Esophagus squamous epithelium (tissue), 5 donors: Measurements from ENCODE around the gene NLGN1. TPM values are rescaled to one million over a fixed set of nuclear protein-coding genes. Genes with fewer than 3 reads are reported as not detected.

ENCODE experiments used
- DNase-seq: peaks from one replicate; lab custom pipeline; 2025; lab: John Stamatoyannopoulos, UW
- H3K27ac ChIP-seq, 4 donors: fragments of 200-600 bp; sonication (generic); one replicate each; pipeline ENCODE4 v1.5.1; 2016 to 2019; ENCODE audit warnings: mild to moderate bottlenecking in 1 of 4
- H3K27me3 ChIP-seq, 4 donors: fragments of 200-600 bp; sonication (generic); 1 replicate in 3 of 4; 2 replicates in 1 of 4; pipeline versions ENCODE4 v1.5.1 to v1.6.0; 2017 to 2021; ENCODE audit warnings: antibody characterized with exemption in 1 of 4
- H3K36me3 ChIP-seq, 3 donors: fragments of 200-600 bp; sonication (generic); one replicate each; pipeline ENCODE4 v1.5.1; 2016 to 2019
- H3K4me1 ChIP-seq, 3 donors: fragments of 200-600 bp; sonication (generic); one replicate each; pipeline ENCODE4 v1.5.1; 2017 to 2019
- H3K4me3 ChIP-seq, 4 donors: fragments of 200-600 bp; sonication (generic); 1 replicate in 3 of 4; 2 replicates in 1 of 4; pipeline ENCODE4 v1.5.1; 2016 to 2019; ENCODE audit warnings: mild to moderate bottlenecking in 2 of 4, moderate library complexity in 1 of 4
- H3K9me3 ChIP-seq, 3 donors: fragments of 200-600 bp; sonication (generic); one replicate each; pipeline ENCODE4 v1.5.1; 2016 to 2019
- CTCF ChIP-seq, 6 experiments: fragments of 450-650 bp in 4 of 6; fragments of 200-600 bp in 2 of 6; sonication (generic) in 2 of 6; IDR thresholded peaks; one replicate each; pipeline ENCODE4 v1.5.1; 2016 to 2019; ENCODE audit warnings: antibody characterized with exemption in 6 of 6, mild to moderate bottlenecking in 4 of 6, moderate library complexity in 4 of 6
- POLR2A ChIP-seq, 4 donors: fragments of 450-650 bp; IDR thresholded peaks; one replicate each; pipeline ENCODE4 v1.6.1; 2017; ENCODE audit warnings: antibody characterized with exemption in 4 of 4, mild to moderate bottlenecking in 4 of 4, moderate library complexity in 3 of 4
- WGBS, 2 donors: methylation state at CpG; one replicate each; pipeline ENCODE4 v1.1.5; 2018; 5-methylcytosine and 5-hydroxymethylcytosine counted together
- intact Hi-C: fragments of 100-400 bp; cut with DNase I; formaldehyde crosslinking; loops from one replicate; pipeline ENCODE4 v1.15.0; 2022
- total RNA-seq, 4 donors: library from RNA; depleted of rRNA; stranded (reverse); fragments of >200 nt; gene quantifications; one replicate each; pipeline ENCODE4 v1.1.0, GENCODE V29; 2016
- donor health status: DM: yes; HTN: yes; CAD: no.

The NLGN1 gene
- total RNA-seq, 4 donors from 2014 or later: 0.34 to 12.6 (median 2.9) TPM

GRCh38 chr3:173583496-173583895, 186.0 kb downstream of the NLGN1 start:
- Histone ChIP-seq H3K27me3 (peaks cover 0 to 17% (median 2%) of the 10 kb centered on the region in 4 donors), H3K4me1 (peaks cover 0 to 13% (median 7%) of the 10 kb centered on the region in 3 donors), H3K4me3 (no peak overlapping the region), H3K27ac (no peak overlapping the region), H3K36me3 (no peaks in the 10 kb centered on the region), H3K9me3 (no peaks in the 10 kb centered on the region)
- no peak for DNase-seq
- intact Hi-C loops: no loop called here
- no peak for TF ChIP-seq POLR2A (IDR thresholded peaks at IDR 0.05)
- no peak for TF ChIP-seq CTCF (IDR thresholded peaks at IDR 0.05)
- 91 to 93% methylated on average over 2 of the region's 2 CpGs for WGBS, 2 donors

GRCh38 chr3:173584093-173584837, 186.7 kb downstream of the NLGN1 start:
- intact Hi-C loops: no loop called here
- DNase-seq: no peak
- no peak overlapping the region for H3K27ac ChIP-seq
- TF ChIP-seq CTCF (IDR thresholded peaks at IDR 0.05) (peak in 4 of 6 experiments; percentile 17 to 42 (median 36)), POLR2A (IDR thresholded peaks at IDR 0.05) (no peak)
- WGBS, 2 donors: 9 to 11% methylated on average over 16 of the region's 16 CpGs
- H3K27me3 ChIP-seq: peaks cover 0 to 17% (median 2%) of the 10 kb centered on the region in 4 donors
- H3K36me3 ChIP-seq: no peaks in the 10 kb centered on the region
- H3K4me3 ChIP-seq: peak overlapping the region in 3 of 4 donors; percentile 34 to 62 (median 37)
- no peaks in the 10 kb centered on the region for H3K9me3 ChIP-seq
- peaks cover 0 to 13% (median 7%) of the 10 kb centered on the region in 3 donors for H3K4me1 ChIP-seq

DNA sequence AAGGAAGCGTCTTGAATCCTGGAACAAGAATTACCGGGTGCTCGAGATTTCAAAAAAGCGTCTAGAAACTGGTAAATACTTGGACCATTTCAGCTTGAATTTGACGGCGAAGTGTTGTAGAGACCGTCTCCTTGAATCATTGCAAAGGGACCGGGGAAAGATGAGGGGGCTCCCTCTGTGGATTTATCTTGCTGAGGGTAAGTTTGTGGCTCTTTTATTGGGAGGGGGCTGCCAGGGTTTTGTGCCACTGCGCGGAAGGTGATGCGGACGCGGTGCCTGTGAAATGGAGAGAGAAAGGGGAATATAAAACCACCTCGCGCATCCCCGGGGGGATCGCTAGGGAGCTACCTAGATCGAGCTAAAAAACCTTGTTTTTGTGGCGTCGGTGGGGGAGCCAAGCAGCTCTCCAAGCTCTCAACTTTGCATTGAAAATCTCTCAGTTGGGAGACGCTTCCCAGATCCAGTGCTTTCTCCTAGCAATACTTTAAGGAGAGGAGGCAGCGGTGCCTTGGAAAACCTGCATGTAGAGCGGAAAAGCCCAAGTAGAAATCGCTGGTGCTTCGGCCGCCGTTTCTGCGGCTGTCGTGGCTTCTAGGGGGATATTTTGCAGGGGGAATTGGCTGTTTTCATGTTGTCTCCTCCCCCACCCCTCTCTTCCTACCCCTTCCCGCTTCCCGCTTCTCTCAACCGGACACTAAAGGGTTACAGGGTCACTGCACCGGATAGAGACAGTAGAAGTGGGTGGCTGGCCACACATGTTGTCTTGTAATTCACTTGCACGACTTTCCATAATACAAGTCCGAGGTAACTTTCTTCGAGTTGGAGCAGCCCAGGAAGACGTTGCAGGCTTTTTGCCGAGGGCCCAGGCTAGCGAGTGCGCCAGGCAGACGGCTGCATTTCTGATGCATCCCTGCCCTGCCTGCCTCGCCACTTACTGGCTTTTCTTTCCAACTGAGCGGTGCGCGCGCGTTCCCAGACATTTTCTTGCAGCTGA, 187.6 kb downstream of the NLGN1 start:
- H3K27me3 ChIP-seq: peaks cover 0 to 17% (median 2%) of the 10 kb centered on the region in 4 donors
- no peak overlapping the region for H3K27ac ChIP-seq
- WGBS, 2 donors: 9 to 12% methylated on average over 39 to 47 of the region's 47 CpGs
- DNase-seq: no peak
- no peaks in the 10 kb centered on the region for H3K9me3 ChIP-seq
- TF ChIP-seq POLR2A (IDR thresholded peaks at IDR 0.05) (no peak), CTCF (IDR thresholded peaks at IDR 0.05) (no peak)
- peak overlapping the region; percentile 4 to 62 (median 36) for H3K4me3 ChIP-seq
- H3K36me3 ChIP-seq: no peaks in the 10 kb centered on the region
- peaks cover 0 to 13% (median 7%) of the 10 kb centered on the region in 3 donors for H3K4me1 ChIP-seq
- intact Hi-C loops: no loop called here

DNA sequence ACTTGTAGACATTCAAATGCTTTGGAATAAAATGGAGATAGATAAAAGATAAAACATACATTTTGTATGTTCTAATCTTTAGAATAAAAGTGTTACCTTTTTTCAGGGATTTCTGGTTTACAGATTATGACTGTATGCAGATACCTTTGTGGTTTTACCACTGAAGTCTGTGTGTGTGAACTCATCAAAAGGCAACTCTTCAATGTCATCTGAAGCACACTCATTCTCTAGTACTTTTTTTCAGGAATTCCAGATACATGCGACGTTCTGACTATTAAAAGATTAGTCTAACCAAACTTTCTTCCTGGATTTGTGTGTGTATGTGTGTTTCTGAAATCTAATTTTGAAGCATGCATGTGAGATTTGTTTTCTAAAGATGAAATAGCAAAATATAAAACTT, 188.6 kb downstream of the NLGN1 start:
- Histone ChIP-seq H3K9me3 (no peaks in the 10 kb centered on the region), H3K27ac (no peak overlapping the region), H3K27me3 (peaks cover 0 to 17% (median 2%) of the 10 kb centered on the region in 4 donors), H3K4me3 (no peak overlapping the region), H3K4me1 (peaks cover 0 to 13% (median 7%) of the 10 kb centered on the region in 3 donors), H3K36me3 (no peaks in the 10 kb centered on the region)
- 65 to 67% methylated on average over 2 of the region's 2 CpGs for WGBS, 2 donors
- intact Hi-C loops: no loop called here
- TF ChIP-seq CTCF (IDR thresholded peaks at IDR 0.05) (no peak), POLR2A (IDR thresholded peaks at IDR 0.05) (no peak)
- DNase-seq: no peak
